Stimulated activated effector memory CD8-positive, alpha-beta T cell treated with anti-CD3 and anti-CD28 coated beads, Interleukin-12 subunit alpha, Interleukin-12 subunit beta, amount 100 ng/mL, for 72 hours (primary cell): ENCODE measurements around the gene STXBP4.

Experiments used
- ATAC-seq: fragments of 150-1000 bp; cut with Tn5 transposase; 2 replicates; pipeline ENCODE4 v1.10.0; 2021
- DNase-seq, 2 donors: peaks; one replicate each; pipeline ENCODE4 v3.0.0; 2021 to 2022; ENCODE audit warnings: low spot score in 2 of 2
- H3K27ac Mint-ChIP-seq: one replicate; pipeline ENCODE4 v1.8.0; 2022; ENCODE audit warnings: mild to moderate bottlenecking, mixed read lengths
- H3K36me3 Mint-ChIP-seq: one replicate; pipeline ENCODE4 v1.8.0; 2022; ENCODE audit warnings: mild to moderate bottlenecking, mixed read lengths
- H3K4me1 Mint-ChIP-seq: one replicate; pipeline ENCODE4 v1.8.0; 2022; ENCODE audit warnings: mixed read lengths
- H3K4me3 Mint-ChIP-seq: one replicate; pipeline ENCODE4 v1.8.0; 2022; ENCODE audit warnings: mild to moderate bottlenecking, mixed read lengths
- H3K9me3 Mint-ChIP-seq: one replicate; pipeline ENCODE4 v1.8.0; 2022; ENCODE audit warnings: mixed read lengths

Gene STXBP4

DNA sequence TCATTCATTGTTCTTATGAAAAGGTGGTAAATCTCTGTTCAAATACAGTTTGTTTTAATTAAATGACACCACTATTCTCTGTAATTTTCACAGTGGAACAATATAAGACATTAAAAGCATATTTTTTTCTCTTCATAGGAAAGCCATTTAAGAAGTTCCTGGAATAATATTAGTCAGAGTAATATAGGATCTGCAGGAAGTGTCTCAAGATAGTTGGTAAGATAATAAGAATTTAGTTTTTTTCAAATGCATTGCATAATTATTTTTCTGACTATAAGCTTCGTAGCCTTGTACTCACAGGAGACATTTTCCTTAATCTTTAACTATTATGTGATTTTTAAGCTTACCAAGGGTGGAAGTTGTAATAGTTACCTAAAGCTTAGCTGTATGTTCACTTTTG lies 16.9 kb downstream of the STXBP4 start:
- DNase-seq (no peak), ATAC-seq (no peak)
- no peak overlapping the region for H3K27ac Mint-ChIP-seq
- no peaks in the 10 kb centered on the region for H3K9me3 Mint-ChIP-seq
- no peaks in the 10 kb centered on the region for H3K36me3 Mint-ChIP-seq
- H3K4me1 Mint-ChIP-seq, result no peaks in the 10 kb centered on the region
- H3K4me3 Mint-ChIP-seq, result no peak overlapping the region

- Mint-ChIP-seq H3K4me3 (no peak overlapping the region), H3K27ac (no peak overlapping the region), H3K4me1 (no peaks in the 10 kb centered on the region), H3K36me3 (no peaks in the 10 kb centered on the region), H3K9me3 (no peaks in the 10 kb centered on the region)
- DNase-seq (no peak), ATAC-seq (no peak)
These were observed 21.6 kb downstream of the STXBP4 start for GRCh38 chr17:54990118-54990517.

GRCh38 chr17:54991567-54991966 lies 23.0 kb downstream of the STXBP4 start:
- Mint-ChIP-seq H3K9me3 (no peaks in the 10 kb centered on the region), H3K36me3 (no peaks in the 10 kb centered on the region), H3K4me1 (no peaks in the 10 kb centered on the region), H3K27ac (no peak overlapping the region), H3K4me3 (no peak overlapping the region)
- DNase-seq, result no peak
- ATAC-seq, result no peak

- H3K4me3 Mint-ChIP-seq, result no peak overlapping the region
- no peaks in the 10 kb centered on the region for H3K9me3 Mint-ChIP-seq
- H3K27ac Mint-ChIP-seq, result no peak overlapping the region
- no peaks in the 10 kb centered on the region for H3K36me3 Mint-ChIP-seq
- no peaks in the 10 kb centered on the region for H3K4me1 Mint-ChIP-seq
- DNase-seq, result no peak
- peak; percentile 57 for ATAC-seq
These were observed 24.5 kb downstream of the STXBP4 start for GRCh38 chr17:54992797-54993639.

DNA sequence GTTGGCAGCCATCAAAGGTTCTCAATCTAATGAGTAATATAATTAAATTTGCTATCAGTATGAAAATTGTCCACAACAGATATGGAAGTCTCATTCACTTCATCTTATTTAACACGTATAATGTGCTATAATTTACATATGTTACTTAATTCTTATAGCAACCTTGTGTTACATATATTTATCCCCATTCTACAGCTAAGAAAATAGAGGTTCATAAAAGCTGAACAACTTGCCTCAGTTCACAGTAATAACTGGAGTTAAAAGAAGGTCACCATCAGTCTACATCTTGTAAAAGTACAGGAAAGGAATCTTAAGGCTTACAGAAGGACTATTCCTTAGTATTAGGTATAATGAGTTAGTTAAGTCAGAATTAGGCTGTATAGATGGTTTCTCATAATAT lies 27.9 kb downstream of the STXBP4 start:
- H3K36me3 Mint-ChIP-seq, result no peaks in the 10 kb centered on the region
- no peaks in the 10 kb centered on the region for H3K9me3 Mint-ChIP-seq
- ATAC-seq, result no peak

DNA sequence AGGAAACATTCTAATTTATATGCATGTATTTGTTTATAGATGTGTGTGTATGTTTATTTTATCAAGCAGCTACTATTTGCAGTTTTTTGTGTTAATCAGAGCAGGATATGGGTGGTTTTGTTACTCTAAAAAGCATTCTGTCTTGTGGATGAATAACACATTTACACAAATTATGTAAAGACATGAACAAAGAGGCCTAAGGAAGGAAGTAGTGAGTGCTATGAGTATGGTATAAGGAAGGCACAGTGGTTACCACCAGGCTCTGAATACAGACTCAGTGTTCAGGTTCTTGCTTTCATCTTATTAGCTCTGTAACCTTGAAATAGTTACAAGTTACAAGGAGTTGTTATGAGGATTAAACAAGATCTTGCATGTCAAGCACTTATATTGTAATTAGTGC lies 33.9 kb downstream of the STXBP4 start:
- Mint-ChIP-seq H3K27ac (no peak overlapping the region), H3K4me3 (no peak overlapping the region), H3K36me3 (no peaks in the 10 kb centered on the region), H3K4me1 (no peaks in the 10 kb centered on the region), H3K9me3 (no peaks in the 10 kb centered on the region)
- ATAC-seq, result no peak
- DNase-seq, result no peak

More for the DNA sequence above, 27.9 kb downstream of the STXBP4 start:
- DNase-seq, result no peak
- no peak overlapping the region for H3K4me3 Mint-ChIP-seq
- H3K4me1 Mint-ChIP-seq, result no peaks in the 10 kb centered on the region
- H3K27ac Mint-ChIP-seq, result no peak overlapping the region

DNA sequence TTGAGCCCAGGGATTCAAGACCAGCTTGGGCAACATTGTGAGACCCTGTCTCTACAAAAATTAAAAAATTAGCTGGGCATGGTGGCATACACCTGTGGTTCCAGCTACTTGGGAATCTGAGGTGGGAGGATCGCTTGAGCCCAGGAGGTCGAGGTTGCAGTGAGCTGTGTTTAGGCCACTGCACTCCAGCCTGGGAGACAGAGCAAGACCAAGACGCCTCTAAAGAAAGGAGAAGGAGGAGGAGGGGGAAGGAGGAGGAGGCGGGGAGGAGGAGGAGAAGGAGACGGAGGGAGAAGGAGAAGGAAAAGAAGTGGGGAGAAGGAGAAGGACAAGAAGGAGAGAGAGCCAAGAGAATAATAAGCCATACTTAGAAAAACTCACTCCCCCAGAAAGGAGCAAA lies 35.9 kb downstream of the STXBP4 start:
- no peaks in the 10 kb centered on the region for H3K4me1 Mint-ChIP-seq
- H3K27ac Mint-ChIP-seq, result no peak overlapping the region
- no peak for DNase-seq
- no peak overlapping the region for H3K4me3 Mint-ChIP-seq
- no peak for ATAC-seq
- H3K9me3 Mint-ChIP-seq, result no peaks in the 10 kb centered on the region
- no peaks in the 10 kb centered on the region for H3K36me3 Mint-ChIP-seq

- Mint-ChIP-seq H3K4me1 (no peaks in the 10 kb centered on the region), H3K27ac (no peak overlapping the region), H3K4me3 (no peak overlapping the region), H3K36me3 (no peaks in the 10 kb centered on the region), H3K9me3 (no peaks in the 10 kb centered on the region)
- ATAC-seq, result no peak
- DNase-seq, result no peak
These were observed 37.0 kb downstream of the STXBP4 start for GRCh38 chr17:55005520-55005919.

- no peak for DNase-seq
- H3K9me3 Mint-ChIP-seq, result no peaks in the 10 kb centered on the region
- H3K27ac Mint-ChIP-seq, result no peak overlapping the region
These were observed 55.1 kb downstream of the STXBP4 start for GRCh38 chr17:55023626-55024025.

GRCh38 chr17:55037828-55038227 lies 69.3 kb downstream of the STXBP4 start:
- DNase-seq (no peak), ATAC-seq (peak; percentile 100)
- no peak overlapping the region for H3K4me3 Mint-ChIP-seq
- H3K27ac Mint-ChIP-seq, result peak overlapping the region; percentile 50
- H3K36me3 Mint-ChIP-seq, result peaks cover 2% of the 10 kb centered on the region
- no peaks in the 10 kb centered on the region for H3K4me1 Mint-ChIP-seq
- H3K9me3 Mint-ChIP-seq, result no peaks in the 10 kb centered on the region

More at GRCh38 chr17:55023626-55024025, 55.1 kb downstream of the STXBP4 start:
- no peaks in the 10 kb centered on the region for H3K4me1 Mint-ChIP-seq
- ATAC-seq, result no peak
- H3K36me3 Mint-ChIP-seq, result no peaks in the 10 kb centered on the region
- H3K4me3 Mint-ChIP-seq, result no peak overlapping the region

DNA sequence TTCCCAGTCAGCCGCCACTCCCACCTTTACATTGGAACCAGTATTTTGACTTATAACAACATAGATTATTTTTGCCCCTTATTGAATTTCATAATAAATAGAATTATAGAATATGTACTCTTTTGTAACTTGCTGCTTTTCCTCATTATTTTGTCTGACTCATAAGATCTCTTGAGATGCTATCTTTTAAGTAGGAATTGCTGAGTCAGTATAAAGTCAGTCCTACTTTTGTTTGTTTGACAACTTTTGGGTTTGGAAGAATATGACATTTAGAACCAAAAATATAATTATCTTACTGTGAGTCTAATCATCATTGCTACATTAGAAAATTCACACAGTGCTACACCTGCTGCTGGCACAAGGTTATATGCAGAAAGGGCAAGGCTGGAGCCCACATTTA lies 69.7 kb downstream of the STXBP4 start:
- no peak overlapping the region for H3K4me3 Mint-ChIP-seq
- no peak for ATAC-seq
- H3K9me3 Mint-ChIP-seq, result no peaks in the 10 kb centered on the region
- no peaks in the 10 kb centered on the region for H3K4me1 Mint-ChIP-seq
- H3K36me3 Mint-ChIP-seq, result peaks cover 2% of the 10 kb centered on the region
- DNase-seq, result no peak
- peak overlapping the region; percentile 50 for H3K27ac Mint-ChIP-seq

GRCh38 chr17:55040611-55041010 lies 72.0 kb downstream of the STXBP4 start:
- no peak for DNase-seq
- no peak for ATAC-seq
- no peaks in the 10 kb centered on the region for H3K4me1 Mint-ChIP-seq

DNA sequence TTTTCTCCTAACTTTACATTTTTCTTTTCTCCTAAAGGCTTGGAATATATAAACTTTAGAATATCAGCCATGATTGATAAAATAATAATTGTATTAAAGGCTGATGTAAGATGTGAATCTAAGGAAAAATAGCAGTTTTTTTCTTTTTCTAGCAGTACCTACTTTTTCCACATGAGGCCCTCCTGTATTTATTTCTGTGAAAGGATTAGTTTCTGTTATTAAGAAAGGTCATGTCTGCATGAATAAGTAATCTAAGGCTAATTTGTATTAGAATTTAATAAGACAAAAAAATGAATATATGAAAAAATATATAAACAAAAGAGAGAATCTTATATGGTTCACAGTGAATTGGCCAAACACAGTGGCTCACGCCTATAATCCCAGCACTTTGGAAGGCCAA lies 85.3 kb downstream of the STXBP4 start:
- Mint-ChIP-seq H3K36me3 (no peaks in the 10 kb centered on the region), H3K4me1 (no peaks in the 10 kb centered on the region), H3K4me3 (no peak overlapping the region), H3K9me3 (no peaks in the 10 kb centered on the region), H3K27ac (no peak overlapping the region)
- no peak for DNase-seq
- no peak for ATAC-seq

More at GRCh38 chr17:55040611-55041010, 72.0 kb downstream of the STXBP4 start:
- Mint-ChIP-seq H3K36me3 (peaks cover 15% of the 10 kb centered on the region), H3K27ac (no peak overlapping the region), H3K4me3 (no peak overlapping the region), H3K9me3 (no peaks in the 10 kb centered on the region)

DNA sequence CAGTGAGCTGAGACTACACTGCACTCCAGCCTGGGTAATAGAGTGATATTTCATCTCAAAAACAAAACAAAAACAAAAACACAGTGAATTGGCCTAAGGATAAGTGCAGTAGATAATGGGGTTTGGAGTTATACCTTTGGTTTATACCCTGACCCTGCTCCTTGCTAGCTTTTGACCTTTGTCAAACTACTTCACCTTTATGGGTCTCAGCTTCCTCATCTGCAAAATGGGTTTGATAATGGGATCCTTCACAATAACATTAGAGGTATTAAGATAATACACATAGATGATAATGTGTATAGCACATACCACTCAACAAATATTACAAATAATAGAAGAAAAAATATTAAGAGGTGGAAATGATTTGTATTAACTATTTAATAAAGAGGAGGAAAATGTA lies 85.9 kb downstream of the STXBP4 start:
- no peak for DNase-seq
- Mint-ChIP-seq H3K4me3 (no peak overlapping the region), H3K9me3 (no peaks in the 10 kb centered on the region), H3K4me1 (no peaks in the 10 kb centered on the region), H3K36me3 (no peaks in the 10 kb centered on the region), H3K27ac (no peak overlapping the region)
- ATAC-seq, result no peak

DNA sequence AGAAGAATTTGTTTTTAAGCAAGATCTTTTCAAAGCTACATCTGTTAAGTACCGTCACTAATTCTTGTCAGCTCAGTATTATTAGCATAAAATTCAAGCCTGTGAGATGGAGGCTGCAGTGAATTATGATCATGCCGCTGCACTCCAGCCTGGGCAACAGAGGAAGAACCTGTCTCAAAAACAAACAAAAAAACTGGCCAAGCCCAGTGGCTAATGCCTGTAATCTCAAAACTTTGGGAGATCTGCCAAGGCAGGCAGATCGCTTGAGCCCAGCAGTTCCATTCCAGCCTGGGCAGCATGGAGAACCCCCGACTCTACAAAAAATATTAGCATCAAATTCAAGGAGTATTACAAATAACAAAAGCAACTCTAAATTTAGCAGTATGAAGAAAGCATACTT lies 88.0 kb downstream of the STXBP4 start:
- H3K4me1 Mint-ChIP-seq, result no peaks in the 10 kb centered on the region
- H3K36me3 Mint-ChIP-seq, result no peaks in the 10 kb centered on the region
- ATAC-seq, result no peak
- no peak overlapping the region for H3K27ac Mint-ChIP-seq
- DNase-seq, result no peak
- no peaks in the 10 kb centered on the region for H3K9me3 Mint-ChIP-seq
- no peak overlapping the region for H3K4me3 Mint-ChIP-seq

DNA sequence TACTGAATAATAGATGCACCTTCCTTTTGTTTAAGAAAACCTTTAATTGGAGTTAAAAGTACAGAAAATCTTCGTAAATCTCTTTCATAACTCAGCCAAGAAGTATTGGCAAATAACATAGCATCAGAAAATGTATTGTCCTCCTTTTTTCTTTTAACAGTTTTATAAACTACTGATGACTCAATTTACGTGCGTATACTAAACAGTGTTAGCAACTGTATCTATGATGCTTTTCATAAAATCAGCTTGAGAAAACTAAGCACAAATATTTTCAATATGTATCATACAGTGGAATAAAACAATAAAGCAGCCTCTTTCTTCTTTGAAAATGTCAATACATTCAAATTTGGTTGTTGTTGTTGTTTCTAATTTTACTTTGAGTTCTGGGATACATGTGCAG lies 88.6 kb downstream of the STXBP4 start:
- H3K4me3 Mint-ChIP-seq, result no peak overlapping the region
- no peak for DNase-seq
- ATAC-seq, result no peak
- no peaks in the 10 kb centered on the region for H3K4me1 Mint-ChIP-seq
- no peaks in the 10 kb centered on the region for H3K9me3 Mint-ChIP-seq
- H3K36me3 Mint-ChIP-seq, result no peaks in the 10 kb centered on the region
- no peak overlapping the region for H3K27ac Mint-ChIP-seq
